Mucosa of gallbladder (tissue), 1 donor: Measurements from ENCODE around the gene PLEKHG4. TPM values are rescaled to one million over a fixed set of nuclear protein-coding genes. Genes with fewer than 3 reads are reported as not detected.

Experiments
- DNase-seq: peaks from one replicate; pipeline ENCODE4 v3.0.0-alpha.2; 2020; ENCODE audit warnings: low spot score
- total RNA-seq: library from RNA; stranded (reverse); gene quantifications from one replicate; pipeline ENCODE4 v1.2.1, GENCODE V29; 2021
- donor health status: DM: no; HTN: no; CAD: no.

The PLEKHG4 gene
- total RNA-seq, 1 donor from 2014 or later = 6.7 TPM

- no peak for DNase-seq
Observed at GRCh38 chr16:67245674-67246080, 33.7 kb upstream of the PLEKHG4 start.

- peak; percentile 66 for DNase-seq
Observed at GRCh38 chr16:67246081-67246755, 33.1 kb upstream of the PLEKHG4 start.

GRCh38 chr16:67246756-67247191 lies 32.6 kb upstream of the PLEKHG4 start:
- DNase-seq = peak; percentile 85

- DNase-seq = peak; percentile 98
Observed at GRCh38 chr16:67247192-67248072, 31.9 kb upstream of the PLEKHG4 start, which contains the start of gene FHOD1. TSS of gene FHOD1 (minus strand) at chr16:67247481. CDS start at chr16:67247410, 71 bp downstream.

GRCh38 chr16:67248073-67248400 lies 31.3 kb upstream of the PLEKHG4 start:
- no peak for DNase-seq

- DNase-seq = no peak
Observed at GRCh38 chr16:67248401-67249177, 30.7 kb upstream of the PLEKHG4 start, which contains the start of gene SLC9A5. TSS of gene SLC9A5 (plus strand) at chr16:67248979. CDS start at chr16:67249015, 36 bp downstream.

- no peak for DNase-seq
Observed at GRCh38 chr16:67249178-67250044, 29.9 kb upstream of the PLEKHG4 start.

GRCh38 chr16:67250045-67250327 lies 29.3 kb upstream of the PLEKHG4 start:
- DNase-seq = no peak

GRCh38 chr16:67252609-67253497 lies 26.5 kb upstream of the PLEKHG4 start:
- DNase-seq = no peak

- DNase-seq = no peak
Observed at GRCh38 chr16:67254801-67255552, 24.4 kb upstream of the PLEKHG4 start.

GRCh38 chr16:67255553-67256221 lies 23.6 kb upstream of the PLEKHG4 start:
- no peak for DNase-seq

GRCh38 chr16:67256701-67257230 lies 22.6 kb upstream of the PLEKHG4 start:
- no peak for DNase-seq

GRCh38 chr16:67257486-67258160 lies 21.7 kb upstream of the PLEKHG4 start:
- no peak for DNase-seq

GRCh38 chr16:67258161-67258835 lies 21.0 kb upstream of the PLEKHG4 start:
- no peak for DNase-seq

- DNase-seq = no peak
Observed at GRCh38 chr16:67259705-67260104, 19.6 kb upstream of the PLEKHG4 start.

- DNase-seq = peak; percentile 46
Observed at GRCh38 chr16:67260426-67261063, 18.8 kb upstream of the PLEKHG4 start.

GRCh38 chr16:67263201-67263600 lies 16.1 kb upstream of the PLEKHG4 start:
- no peak for DNase-seq
